Activated CD4-positive, alpha-beta T cell treated with anti-CD3 and anti-CD28 coated beads for 24 hours (primary cell): ENCODE results near the gene DCAF12L2.
"Not testable (repeated sequence)": the region's sequence is repeated elsewhere in the genome, so short reads cannot be mapped to it uniquely, and the experiment has no call there.

Experiments
- DNase-seq, 2 donors: peaks; one replicate each; pipeline ENCODE4 v3.0.0-alpha.2; 2020; ENCODE audit warnings: low read depth in 2 of 2

The DCAF12L2 gene

GRCh38 chrX:126165721-126166461 is at the start of gene DCAF12L2:
Gene DCAF12L2, minus strand, starts transcription at chrX:126166289. Its CDS starts 365 bp downstream, at chrX:126165924.
- DNase-seq: no peak

- not testable (repeated sequence) for DNase-seq
Observed at GRCh38 chrX:126190888-126191287, 24.8 kb upstream of the DCAF12L2 start.

GRCh38 chrX:126177133-126177840 is 11.2 kb upstream of the DCAF12L2 start:
- DNase-seq: no peak

- no peak for DNase-seq
Observed at GRCh38 chrX:126170720-126171119, 4.6 kb upstream of the DCAF12L2 start.

- DNase-seq: no peak
Observed at GRCh38 chrX:126167560-126167959, 1.5 kb upstream of the DCAF12L2 start.

- DNase-seq: no peak
Observed at GRCh38 chrX:126165401-126165720, 728 bp downstream of the DCAF12L2 start.

GRCh38 chrX:126164689-126165400 is 1.2 kb downstream of the DCAF12L2 start:
- DNase-seq: no peak

GRCh38 chrX:126164226-126164625 is 1.9 kb downstream of the DCAF12L2 start:
- DNase-seq: no peak

GRCh38 chrX:126141014-126141413 is 25.1 kb downstream of the DCAF12L2 start:
- DNase-seq: no peak

GRCh38 chrX:126137899-126138298 is 28.2 kb downstream of the DCAF12L2 start:
- DNase-seq: no peak

- no peak for DNase-seq
Observed at GRCh38 chrX:126124721-126125120, 41.4 kb downstream of the DCAF12L2 start.
